Vagina (tissue), 2 donors: Measurements from ENCODE around the gene LRGUK.

Source experiments
- CTCF ChIP-seq, 3 experiments: fragments of 450-650 bp in 2 of 3; fragments of 200-600 bp in 1 of 3; sonication (generic) in 1 of 3; IDR thresholded peaks; one replicate each; pipeline ENCODE4 v1.5.1; 2017 to 2019; ENCODE audit warnings: antibody characterized with exemption in 3 of 3, mild to moderate bottlenecking in 2 of 3, moderate library complexity in 2 of 3
- POLR2A ChIP-seq, 2 donors: fragments of 450-650 bp; IDR thresholded peaks; one replicate each; pipeline ENCODE4 v1.6.1; 2017; ENCODE audit warnings: antibody characterized with exemption in 2 of 2, mild to moderate bottlenecking in 2 of 2, moderate library complexity in 2 of 2

- TF ChIP-seq CTCF (IDR thresholded peaks at IDR 0.05) (no peak), POLR2A (IDR thresholded peaks at IDR 0.05) (no peak)
These were observed 170.3 kb downstream of the LRGUK start for GRCh38 chr7:134297489-134297888.
